ENCODE data around the gene EXD3. TPM values are rescaled to one million over a fixed set of nuclear protein-coding genes. Genes with fewer than 3 reads are reported as not detected.
A peak's percentile ranks its signal among the peaks of the same experiment; 100 is the strongest.

The EXD3 gene
- total RNA-seq, 3 donors from 2014 or later: 39.4 to 56.7 (median 40.1) TPM

DNA sequence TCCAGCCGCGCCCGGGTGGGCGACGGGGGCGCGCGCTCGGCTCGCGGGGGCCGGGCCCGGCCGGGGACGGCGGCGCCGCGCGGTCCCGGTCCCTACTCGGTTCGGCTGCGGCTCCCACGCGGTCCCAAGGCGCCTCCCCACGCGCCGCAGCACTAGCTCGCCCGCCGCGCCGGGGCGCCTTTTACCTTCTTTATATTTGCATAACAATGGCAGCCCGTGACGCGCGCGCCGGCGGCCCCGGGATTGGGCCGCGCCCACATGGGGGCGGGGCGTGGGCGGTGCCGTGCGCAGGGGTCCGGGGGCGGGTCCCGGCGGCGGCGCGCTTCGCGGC lies 120.9 kb downstream of the EXD3 start, which contains the start of gene NRARP:
Gene NRARP, minus strand, starts transcription at position 154 of the 331 bp plus-strand sequence. CDS start 343 bp downstream, outside the sequence.
- intact Hi-C loops (cut with DNase I, micrococcal nuclease): no loop called here
- H3K4me1 ChIP-seq (ENCODE audit: low read depth): peaks cover 59% of the 10 kb centered on the region

DNA sequence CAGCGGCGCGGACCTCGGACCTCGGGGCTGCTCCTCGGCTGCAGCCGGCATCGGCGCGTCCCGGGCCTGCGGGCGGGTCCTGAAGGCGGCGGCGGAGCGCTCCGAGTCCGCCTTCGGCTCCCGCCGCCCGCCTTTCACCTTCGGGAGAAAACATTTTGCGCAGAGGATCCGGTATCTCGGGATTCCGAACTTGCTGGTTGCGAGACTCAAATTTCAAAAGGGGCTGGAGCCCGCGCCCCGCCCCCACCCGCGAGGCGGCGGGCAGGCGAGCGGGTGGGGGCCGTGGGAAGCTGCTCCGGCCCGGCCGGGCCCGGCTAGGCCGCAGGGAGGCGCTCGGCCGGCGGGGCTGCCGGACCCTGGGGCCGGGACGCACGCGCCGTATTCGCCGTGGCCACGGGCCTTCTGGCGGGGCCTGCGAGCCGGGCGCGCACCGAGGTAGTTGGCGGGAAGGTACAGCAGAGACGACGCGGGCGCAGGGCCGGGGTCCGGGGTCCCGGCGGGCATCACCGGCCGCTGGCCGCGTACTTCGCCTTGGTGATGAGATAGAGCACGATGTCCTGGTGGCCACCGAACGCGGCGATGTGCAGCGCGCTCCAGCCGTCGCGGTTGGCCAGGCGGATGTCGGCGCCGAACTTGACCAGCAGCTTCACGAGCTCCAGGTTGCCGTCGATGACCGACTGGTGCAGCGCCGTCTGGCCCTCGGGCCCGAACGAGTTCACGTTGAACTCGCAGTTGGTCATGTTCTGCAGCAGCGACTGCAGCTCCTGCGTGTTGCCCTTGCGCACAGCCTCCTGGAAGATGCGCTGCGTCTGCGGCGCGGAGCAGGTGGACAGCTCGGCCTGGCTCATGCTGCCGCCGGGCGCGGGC lies 121.6 kb downstream of the EXD3 start:
- peaks cover 51% of the 10 kb centered on the region for H3K4me1 ChIP-seq (ENCODE audit: low read depth)
- ATAC-seq: no peak
- intact Hi-C loops (cut with DNase I, micrococcal nuclease): no loop called here

More for the DNA sequence above, 120.9 kb downstream of the EXD3 start, which contains the start of gene NRARP:
- Histone ChIP-seq H3K36me3 (ENCODE audit: low read depth) (no peaks in the 10 kb centered on the region), H3K9me3 (no peaks in the 10 kb centered on the region), H3K4me3 (peak within 1 kb of the TSS; percentile 63)
- peak; percentile 54 for ATAC-seq
- TF ChIP-seq, protein P1, sequence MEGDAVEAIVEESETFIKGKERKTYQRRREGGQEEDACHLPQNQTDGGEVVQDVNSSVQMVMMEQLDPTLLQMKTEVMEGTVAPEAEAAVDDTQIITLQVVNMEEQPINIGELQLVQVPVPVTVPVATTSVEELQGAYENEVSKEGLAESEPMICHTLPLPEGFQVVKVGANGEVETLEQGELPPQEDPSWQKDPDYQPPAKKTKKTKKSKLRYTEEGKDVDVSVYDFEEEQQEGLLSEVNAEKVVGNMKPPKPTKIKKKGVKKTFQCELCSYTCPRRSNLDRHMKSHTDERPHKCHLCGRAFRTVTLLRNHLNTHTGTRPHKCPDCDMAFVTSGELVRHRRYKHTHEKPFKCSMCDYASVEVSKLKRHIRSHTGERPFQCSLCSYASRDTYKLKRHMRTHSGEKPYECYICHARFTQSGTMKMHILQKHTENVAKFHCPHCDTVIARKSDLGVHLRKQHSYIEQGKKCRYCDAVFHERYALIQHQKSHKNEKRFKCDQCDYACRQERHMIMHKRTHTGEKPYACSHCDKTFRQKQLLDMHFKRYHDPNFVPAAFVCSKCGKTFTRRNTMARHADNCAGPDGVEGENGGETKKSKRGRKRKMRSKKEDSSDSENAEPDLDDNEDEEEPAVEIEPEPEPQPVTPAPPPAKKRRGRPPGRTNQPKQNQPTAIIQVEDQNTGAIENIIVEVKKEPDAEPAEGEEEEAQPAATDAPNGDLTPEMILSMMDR (IDR thresholded peaks at IDR 0.05): no peak
- peak; percentile 94 to 98 (median 97) for DNase-seq

DNA sequence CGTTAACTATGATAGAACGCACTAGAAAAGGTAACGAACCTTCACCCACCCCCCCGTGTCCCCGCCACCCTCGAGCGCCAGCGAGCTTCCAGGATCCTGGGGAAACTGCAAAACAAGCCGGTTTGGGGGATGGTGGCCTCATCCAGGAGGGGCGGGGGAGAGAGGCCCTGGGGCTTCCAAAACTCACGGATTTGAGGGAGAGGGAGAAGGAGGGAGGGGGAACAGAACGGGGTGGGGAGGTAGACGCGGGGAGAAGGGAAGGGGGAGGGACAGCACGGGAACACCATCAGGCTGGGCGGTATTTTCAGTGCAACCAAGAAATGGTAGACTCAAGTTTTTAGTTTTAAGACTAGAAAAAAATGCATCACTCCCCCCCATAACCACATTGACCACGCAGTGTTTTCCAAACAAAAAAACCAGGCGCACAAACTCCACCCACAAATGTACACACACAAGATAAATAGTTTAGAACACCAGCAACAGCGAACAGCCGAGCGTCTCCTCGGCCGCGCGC lies 122.3 kb downstream of the EXD3 start:
- Histone ChIP-seq H3K36me3 (ENCODE audit: low read depth) (no peaks in the 10 kb centered on the region), H3K4me3 (peak overlapping the region; percentile 63), H3K9me3 (no peaks in the 10 kb centered on the region), H3K4me1 (ENCODE audit: low read depth) (peaks cover 44% of the 10 kb centered on the region)
- intact Hi-C loops (cut with DNase I, micrococcal nuclease): no loop called here
- TF ChIP-seq, protein P1 (IDR thresholded peaks at IDR 0.05): no peak
- ATAC-seq (no peak), DNase-seq (peak; percentile 53 to 66 (median 56))

More for the DNA sequence above, 121.6 kb downstream of the EXD3 start:
- TF ChIP-seq, protein P1 (IDR thresholded peaks at IDR 0.05): no peak
- no peaks in the 10 kb centered on the region for H3K36me3 ChIP-seq (ENCODE audit: low read depth)
- peak overlapping the region; percentile 63 for H3K4me3 ChIP-seq
- DNase-seq: peak; percentile 32 to 74 (median 65)
- H3K9me3 ChIP-seq: no peaks in the 10 kb centered on the region

DNA sequence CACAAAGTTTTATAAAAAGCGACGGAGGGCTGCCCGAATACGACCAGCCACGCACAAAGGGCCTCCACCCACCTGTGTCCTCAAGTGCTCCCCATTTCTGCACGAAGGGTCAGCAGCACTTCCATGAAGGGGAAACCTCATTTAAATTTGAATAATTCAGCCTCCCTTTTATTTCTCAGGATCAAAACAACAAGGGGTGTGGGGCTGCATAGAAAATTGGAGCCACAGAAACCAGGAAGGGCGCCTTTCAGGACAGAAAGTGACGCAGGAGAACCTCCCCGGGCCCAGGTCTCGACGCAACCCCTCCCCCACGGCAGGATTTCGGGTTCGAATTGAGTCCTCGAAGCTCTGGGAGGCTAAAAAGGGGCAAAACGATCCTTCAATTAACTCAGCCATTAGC lies 123.0 kb downstream of the EXD3 start:
- intact Hi-C loops (cut with DNase I, micrococcal nuclease): no loop called here
- DNase-seq: peak in 2 of 3 donors; percentile 50 to 60

DNA sequence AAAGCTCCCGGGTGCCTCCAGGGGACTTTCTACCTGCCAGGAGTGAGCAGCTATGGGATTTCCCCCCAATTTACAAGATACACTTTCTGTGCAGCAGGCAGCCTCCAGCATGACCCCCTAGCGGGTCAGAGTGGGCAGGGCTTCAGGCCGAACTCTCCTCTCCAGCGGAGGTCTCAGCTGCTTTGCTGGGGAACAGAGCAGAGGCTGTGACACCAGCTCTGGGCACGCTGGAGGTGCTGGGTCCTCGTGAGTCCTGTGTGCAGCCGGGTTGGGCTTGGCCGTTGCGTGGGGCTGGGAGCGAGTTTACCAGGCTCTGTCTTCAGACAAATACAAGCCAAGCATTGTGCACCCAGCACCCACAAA lies 123.8 kb downstream of the EXD3 start:
- H3K4me1 ChIP-seq (ENCODE audit: low read depth): peaks cover 31% of the 10 kb centered on the region

More for the DNA sequence above, 123.0 kb downstream of the EXD3 start:
- Histone ChIP-seq H3K4me3 (peak overlapping the region; percentile 15), H3K36me3 (ENCODE audit: low read depth) (no peaks in the 10 kb centered on the region), H3K4me1 (ENCODE audit: low read depth) (peaks cover 38% of the 10 kb centered on the region), H3K9me3 (no peaks in the 10 kb centered on the region)
- ATAC-seq: no peak
- TF ChIP-seq, protein P1 (IDR thresholded peaks at IDR 0.05): no peak

More for the DNA sequence above, 123.8 kb downstream of the EXD3 start:
- ATAC-seq (no peak), DNase-seq (peak in 2 of 3 donors; percentile 47 to 50)
- TF ChIP-seq, protein P1 (IDR thresholded peaks at IDR 0.05): no peak
- Histone ChIP-seq H3K36me3 (ENCODE audit: low read depth) (no peaks in the 10 kb centered on the region), H3K4me3 (peak overlapping the region; percentile 4), H3K9me3 (no peaks in the 10 kb centered on the region)
- intact Hi-C loops (cut with DNase I, micrococcal nuclease): no loop called here

Measured in mucosa of descending colon (tissue), 3 donors.